Parathyroid adenoma (tissue), 2 donors: ENCODE data around the gene SKOR1.

ENCODE experiments used
- H2AFZ ChIP-seq: fragments of 300-600 bp; sonication (generic); one replicate; pipeline ENCODE4 v1.7.0; 2017; ENCODE audit warnings: antibody characterized with exemption, mild to moderate bottlenecking
- H3K27ac ChIP-seq: fragments of 300-600 bp; sonication (generic); one replicate; pipeline ENCODE4 v1.7.0; 2017
- H3K27me3 ChIP-seq: fragments of 300-600 bp; sonication (generic); one replicate; pipeline ENCODE4 v1.7.0; 2017; ENCODE audit warnings: low read length; ENCODE audit not compliant: control insufficient read depth, insufficient read depth
- H3K36me3 ChIP-seq: fragments of 300-600 bp; sonication (generic); one replicate; pipeline ENCODE4 v1.7.0; 2017; ENCODE audit warnings: low read length; ENCODE audit not compliant: control insufficient read depth, insufficient read depth
- H3K4me1 ChIP-seq: fragments of 300-600 bp; sonication (generic); one replicate; pipeline ENCODE4 v1.7.0; 2017; ENCODE audit warnings: control low read depth
- H3K4me2 ChIP-seq: fragments of 300-600 bp; sonication (generic); one replicate; pipeline ENCODE4 v1.7.0; 2017; ENCODE audit warnings: low read length
- H3K4me3 ChIP-seq: fragments of 300-600 bp; sonication (generic); one replicate; pipeline ENCODE4 v1.7.0; 2017; ENCODE audit warnings: low read depth, low read length
- H3K79me2 ChIP-seq: fragments of 300-600 bp; sonication (generic); one replicate; pipeline ENCODE4 v1.7.0; 2017; ENCODE audit warnings: control low read depth
- H3K9ac ChIP-seq: fragments of 300-600 bp; sonication (generic); one replicate; pipeline ENCODE4 v1.7.0; 2017; ENCODE audit warnings: mild to moderate bottlenecking
- H3K9me3 ChIP-seq: fragments of 300-600 bp; sonication (generic); one replicate; pipeline ENCODE4 v1.7.0; 2017; ENCODE audit warnings: low read length; ENCODE audit not compliant: control insufficient read depth
- TF ChIP-seq, protein P1 (sequence below): fragments of 300-600 bp; sonication (generic); IDR thresholded peaks from one replicate; pipeline ENCODE4 v1.7.0; 2017; ENCODE audit warnings: antibody characterized with exemption, mild to moderate bottlenecking
- donor health status: primary hyperparathyroidism.

Gene SKOR1

DNA sequence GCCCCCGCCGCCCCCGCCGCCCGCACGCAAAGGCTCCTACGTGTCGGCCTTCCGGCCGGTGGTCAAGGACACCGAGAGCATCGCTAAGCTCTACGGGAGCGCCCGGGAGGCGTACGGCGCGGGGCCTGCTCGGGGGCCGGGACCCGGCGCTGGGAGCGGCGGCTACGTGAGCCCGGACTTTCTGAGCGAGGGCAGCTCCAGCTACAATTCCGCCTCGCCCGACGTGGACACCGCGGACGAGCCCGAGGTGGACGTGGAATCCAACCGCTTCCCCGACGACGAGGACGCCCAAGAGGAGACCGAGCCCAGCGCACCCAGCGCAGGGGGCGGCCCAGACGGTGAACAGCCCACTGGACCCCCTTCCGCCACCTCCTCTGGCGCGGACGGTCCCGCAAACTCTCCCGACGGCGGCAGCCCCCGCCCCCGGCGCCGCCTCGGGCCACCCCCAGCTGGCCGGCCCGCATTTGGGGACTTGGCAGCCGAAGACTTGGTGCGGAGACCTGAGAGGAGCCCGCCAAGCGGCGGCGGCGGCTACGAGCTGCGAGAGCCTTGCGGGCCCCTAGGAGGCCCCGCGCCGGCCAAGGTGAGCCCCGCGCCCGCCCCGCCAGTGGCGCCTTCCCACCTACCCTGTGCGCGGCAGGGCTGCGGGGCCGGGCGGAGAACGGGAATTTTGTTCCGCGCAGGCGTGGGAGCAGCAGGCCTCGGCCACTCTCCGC lies 2.4 kb downstream of the SKOR1 start:
- Histone ChIP-seq H3K4me1 (no peaks in the 10 kb centered on the region), H3K9me3 (no peaks in the 10 kb centered on the region), H2AFZ (no peak overlapping the region), H3K4me2 (peak overlapping the region; percentile 17), H3K36me3 (no peaks in the 10 kb centered on the region), H3K9ac (no peak overlapping the region), H3K79me2 (no peaks in the 10 kb centered on the region), H3K27me3 (peaks cover 3% of the 10 kb centered on the region), H3K4me3 (no peak overlapping the region), H3K27ac (no peak overlapping the region)
- TF ChIP-seq, protein P1, sequence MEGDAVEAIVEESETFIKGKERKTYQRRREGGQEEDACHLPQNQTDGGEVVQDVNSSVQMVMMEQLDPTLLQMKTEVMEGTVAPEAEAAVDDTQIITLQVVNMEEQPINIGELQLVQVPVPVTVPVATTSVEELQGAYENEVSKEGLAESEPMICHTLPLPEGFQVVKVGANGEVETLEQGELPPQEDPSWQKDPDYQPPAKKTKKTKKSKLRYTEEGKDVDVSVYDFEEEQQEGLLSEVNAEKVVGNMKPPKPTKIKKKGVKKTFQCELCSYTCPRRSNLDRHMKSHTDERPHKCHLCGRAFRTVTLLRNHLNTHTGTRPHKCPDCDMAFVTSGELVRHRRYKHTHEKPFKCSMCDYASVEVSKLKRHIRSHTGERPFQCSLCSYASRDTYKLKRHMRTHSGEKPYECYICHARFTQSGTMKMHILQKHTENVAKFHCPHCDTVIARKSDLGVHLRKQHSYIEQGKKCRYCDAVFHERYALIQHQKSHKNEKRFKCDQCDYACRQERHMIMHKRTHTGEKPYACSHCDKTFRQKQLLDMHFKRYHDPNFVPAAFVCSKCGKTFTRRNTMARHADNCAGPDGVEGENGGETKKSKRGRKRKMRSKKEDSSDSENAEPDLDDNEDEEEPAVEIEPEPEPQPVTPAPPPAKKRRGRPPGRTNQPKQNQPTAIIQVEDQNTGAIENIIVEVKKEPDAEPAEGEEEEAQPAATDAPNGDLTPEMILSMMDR = no peak

DNA sequence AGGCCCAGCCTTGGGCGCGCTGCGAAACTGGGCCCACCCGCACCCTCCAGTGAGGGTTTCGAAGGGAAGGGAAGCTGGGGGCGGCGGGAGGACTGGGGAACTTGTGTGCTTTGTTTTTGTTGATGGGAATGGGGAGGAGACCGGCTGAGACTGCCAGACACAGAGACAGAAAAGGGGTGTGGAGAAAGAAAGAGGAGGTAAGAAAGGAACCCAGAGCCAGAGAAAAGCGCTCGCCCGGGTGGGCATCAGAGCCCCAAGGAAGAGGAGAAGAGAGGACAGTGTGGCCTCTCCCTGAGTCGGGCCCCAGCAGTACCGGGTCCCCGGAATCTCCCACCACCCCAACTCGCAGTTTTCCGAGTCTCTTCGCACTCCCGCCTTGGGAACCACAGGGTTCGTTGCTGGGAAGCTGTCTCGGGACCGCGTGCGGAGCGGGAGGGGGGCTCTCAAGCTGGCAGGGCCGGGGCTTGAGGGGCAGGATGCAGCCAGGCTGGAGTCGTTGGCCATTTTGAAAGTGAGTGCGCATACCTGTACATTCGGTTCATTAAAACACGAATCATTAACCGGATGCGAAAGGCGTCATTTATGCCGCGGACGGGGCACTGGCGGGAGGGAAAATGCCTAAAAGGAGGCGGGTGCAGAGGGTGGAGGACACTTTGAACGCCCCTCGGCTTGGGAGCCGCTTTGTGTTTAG lies 3.1 kb downstream of the SKOR1 start:
- H3K4me2 ChIP-seq = peak overlapping the region; percentile 17
- H3K27ac ChIP-seq = no peak overlapping the region
- no peak overlapping the region for H3K4me3 ChIP-seq
- H3K9ac ChIP-seq = no peak overlapping the region
- TF ChIP-seq, protein P1 = no peak
- H3K9me3 ChIP-seq = no peaks in the 10 kb centered on the region
- no peaks in the 10 kb centered on the region for H3K4me1 ChIP-seq
- no peaks in the 10 kb centered on the region for H3K79me2 ChIP-seq
- H3K27me3 ChIP-seq = peaks cover 3% of the 10 kb centered on the region
- no peak overlapping the region for H2AFZ ChIP-seq
- H3K36me3 ChIP-seq = no peaks in the 10 kb centered on the region

DNA sequence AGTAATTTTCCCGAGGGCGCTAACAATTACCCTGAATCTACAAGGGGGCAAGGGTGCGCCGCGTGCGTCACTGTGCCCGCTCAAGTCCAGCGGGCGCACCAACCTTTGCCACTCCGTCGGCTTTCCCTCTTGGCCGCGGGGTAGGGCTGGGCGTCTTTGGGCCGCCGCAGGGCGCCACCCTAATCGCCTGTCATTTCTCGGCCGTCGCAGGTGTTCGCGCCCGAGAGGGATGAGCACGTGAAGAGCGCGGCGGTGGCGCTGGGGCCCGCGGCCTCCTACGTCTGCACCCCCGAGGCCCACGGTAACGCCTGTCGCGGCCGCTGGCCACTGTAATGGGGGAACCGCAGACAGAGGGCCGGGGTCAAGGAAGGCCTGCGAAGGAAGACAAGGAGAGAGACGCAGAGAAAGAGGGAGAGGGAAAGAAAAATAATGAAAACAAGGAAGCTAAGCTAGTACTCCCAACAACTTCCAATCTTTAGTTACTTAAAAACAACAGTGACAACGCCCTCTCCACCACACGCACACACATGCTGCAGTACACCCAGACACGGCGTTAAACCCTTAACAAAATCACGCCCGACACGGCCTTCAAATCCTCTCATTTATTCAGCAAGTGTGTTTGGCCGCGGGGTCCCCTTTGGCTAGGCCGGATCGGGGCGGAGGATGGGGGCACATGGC lies 3.8 kb downstream of the SKOR1 start:
- Histone ChIP-seq H3K36me3 (no peaks in the 10 kb centered on the region), H3K4me1 (no peaks in the 10 kb centered on the region), H3K4me3 (no peak overlapping the region)

DNA sequence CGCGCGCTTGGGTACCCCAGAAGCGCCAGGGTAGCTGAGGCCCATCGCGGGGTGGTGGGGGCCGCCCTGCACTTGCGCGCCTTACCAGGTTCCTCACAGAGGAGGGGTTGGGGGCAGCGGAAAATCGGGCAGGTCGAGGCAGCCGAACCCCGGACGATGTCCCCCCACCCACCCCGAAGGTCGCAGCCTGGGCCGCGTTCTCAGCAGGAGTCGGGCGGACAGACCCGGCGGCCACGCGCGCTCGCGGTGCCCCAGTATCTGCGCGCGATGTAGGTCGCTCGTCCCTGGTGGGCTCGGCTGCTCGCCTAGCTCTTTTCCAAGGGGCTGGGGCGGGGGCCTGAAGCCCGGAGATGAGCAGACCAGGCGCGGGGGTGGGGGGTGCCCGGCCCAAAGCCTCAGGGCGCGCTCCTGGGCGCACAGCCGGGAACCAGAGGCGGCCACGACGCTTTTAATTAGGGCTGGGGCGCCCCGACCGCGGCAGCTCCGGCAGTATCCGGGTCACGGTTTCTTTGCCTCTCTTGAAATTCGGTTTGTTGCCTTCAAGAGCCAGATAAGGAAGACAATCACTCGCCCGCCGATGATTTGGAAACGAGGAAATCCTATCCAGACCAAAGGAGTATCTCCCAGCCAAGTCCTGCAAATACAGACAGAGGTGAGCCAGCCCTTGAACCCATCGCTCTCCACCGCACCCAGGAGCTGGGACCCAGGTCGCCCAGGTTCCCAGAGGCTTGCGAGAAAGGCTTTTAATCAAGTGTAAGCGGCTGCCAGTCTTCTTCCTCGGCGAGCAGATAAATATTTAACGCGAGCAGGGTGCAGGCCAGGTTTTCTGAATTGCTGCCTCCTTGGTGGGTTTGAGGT lies 4.6 kb downstream of the SKOR1 start:
- Histone ChIP-seq H2AFZ (no peak overlapping the region), H3K36me3 (no peaks in the 10 kb centered on the region), H3K27ac (no peak overlapping the region), H3K4me2 (no peak overlapping the region), H3K9me3 (no peaks in the 10 kb centered on the region), H3K79me2 (no peaks in the 10 kb centered on the region), H3K27me3 (no peaks in the 10 kb centered on the region), H3K4me3 (no peak overlapping the region), H3K4me1 (no peaks in the 10 kb centered on the region), H3K9ac (no peak overlapping the region)
- TF ChIP-seq, protein P1 = no peak

More for the DNA sequence above, 3.8 kb downstream of the SKOR1 start:
- no peaks in the 10 kb centered on the region for H3K9me3 ChIP-seq
- TF ChIP-seq, protein P1 = no peak
- no peak overlapping the region for H3K9ac ChIP-seq
- no peak overlapping the region for H2AFZ ChIP-seq
- H3K79me2 ChIP-seq = no peaks in the 10 kb centered on the region
- no peak overlapping the region for H3K27ac ChIP-seq
- H3K4me2 ChIP-seq = peak overlapping the region; percentile 4
- H3K27me3 ChIP-seq = no peaks in the 10 kb centered on the region
